ENCODE data around the gene ZNF705A. TPM values are rescaled to one million over a fixed set of nuclear protein-coding genes. Genes with fewer than 3 reads are reported as not detected.
"Not testable (repeated sequence)": the region's sequence is repeated elsewhere in the genome, so short reads cannot be mapped to it uniquely, and the experiment has no call there.

ZNF705A gene
- total RNA-seq, 1 donor, result not detected

DNA sequence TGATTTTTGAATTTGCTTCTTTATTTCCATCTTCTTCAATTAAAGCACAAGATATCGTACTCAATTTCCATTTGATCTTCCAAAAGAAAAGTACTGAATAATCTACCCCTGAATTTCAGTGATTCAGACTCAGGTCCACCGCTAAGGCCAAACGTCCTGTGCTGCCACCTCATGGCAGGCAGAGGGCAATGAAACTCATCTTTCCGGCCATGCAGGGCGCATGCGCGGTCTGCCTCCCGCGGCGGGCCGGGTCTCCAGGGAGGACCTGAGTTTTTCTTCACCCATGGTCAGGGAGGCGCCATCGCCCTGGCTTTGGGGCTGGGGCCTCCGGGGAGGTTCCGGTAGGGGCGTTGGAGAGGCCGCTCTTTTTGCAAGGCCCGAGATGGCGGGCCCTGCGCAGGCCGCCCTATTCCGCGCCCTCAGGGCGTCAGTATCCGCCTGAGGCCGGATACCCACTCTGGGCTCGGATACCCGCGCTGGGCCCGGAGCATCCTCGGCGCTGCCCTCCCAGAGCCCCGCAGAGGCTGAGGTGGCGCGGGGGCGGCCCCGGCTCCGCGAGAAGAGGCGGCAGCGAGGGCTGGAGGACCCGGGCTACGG, 23.3 kb downstream of the ZNF705A start:
- H3K4me3 ChIP-seq (ENCODE audit: low read depth, low read length), result peak overlapping the region; percentile 63
- TF ChIP-seq, protein P1, sequence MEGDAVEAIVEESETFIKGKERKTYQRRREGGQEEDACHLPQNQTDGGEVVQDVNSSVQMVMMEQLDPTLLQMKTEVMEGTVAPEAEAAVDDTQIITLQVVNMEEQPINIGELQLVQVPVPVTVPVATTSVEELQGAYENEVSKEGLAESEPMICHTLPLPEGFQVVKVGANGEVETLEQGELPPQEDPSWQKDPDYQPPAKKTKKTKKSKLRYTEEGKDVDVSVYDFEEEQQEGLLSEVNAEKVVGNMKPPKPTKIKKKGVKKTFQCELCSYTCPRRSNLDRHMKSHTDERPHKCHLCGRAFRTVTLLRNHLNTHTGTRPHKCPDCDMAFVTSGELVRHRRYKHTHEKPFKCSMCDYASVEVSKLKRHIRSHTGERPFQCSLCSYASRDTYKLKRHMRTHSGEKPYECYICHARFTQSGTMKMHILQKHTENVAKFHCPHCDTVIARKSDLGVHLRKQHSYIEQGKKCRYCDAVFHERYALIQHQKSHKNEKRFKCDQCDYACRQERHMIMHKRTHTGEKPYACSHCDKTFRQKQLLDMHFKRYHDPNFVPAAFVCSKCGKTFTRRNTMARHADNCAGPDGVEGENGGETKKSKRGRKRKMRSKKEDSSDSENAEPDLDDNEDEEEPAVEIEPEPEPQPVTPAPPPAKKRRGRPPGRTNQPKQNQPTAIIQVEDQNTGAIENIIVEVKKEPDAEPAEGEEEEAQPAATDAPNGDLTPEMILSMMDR (IDR thresholded peaks at IDR 0.05; ENCODE audit: insufficient read depth, low read depth, low read length), result peak; percentile 59
- peak; percentile 52 for DNase-seq (ENCODE audit: low read depth)

DNA sequence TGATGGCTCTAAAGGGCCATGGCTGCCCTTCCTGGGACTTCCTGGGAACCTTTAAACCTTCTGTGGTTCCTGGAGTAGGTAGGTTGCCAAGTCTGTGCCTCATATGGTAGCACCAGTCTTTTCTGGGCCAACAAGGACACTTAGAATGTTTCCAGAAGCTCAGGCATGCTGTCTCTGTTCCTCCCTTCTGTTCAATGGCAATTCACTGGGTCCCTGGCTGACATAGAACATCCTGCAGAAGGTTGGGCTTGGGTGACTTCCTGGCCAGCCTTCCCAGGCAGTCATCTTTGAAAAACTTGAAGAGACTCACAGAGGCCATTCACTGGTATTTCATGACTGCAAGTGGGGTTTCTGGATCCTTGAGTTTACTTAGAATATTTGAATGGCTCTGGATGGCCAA, 24.5 kb downstream of the ZNF705A start:
- DNase-seq (ENCODE audit: low read depth); H3K4me3 ChIP-seq (ENCODE audit: low read depth, low read length): not testable (repeated sequence)

DNA sequence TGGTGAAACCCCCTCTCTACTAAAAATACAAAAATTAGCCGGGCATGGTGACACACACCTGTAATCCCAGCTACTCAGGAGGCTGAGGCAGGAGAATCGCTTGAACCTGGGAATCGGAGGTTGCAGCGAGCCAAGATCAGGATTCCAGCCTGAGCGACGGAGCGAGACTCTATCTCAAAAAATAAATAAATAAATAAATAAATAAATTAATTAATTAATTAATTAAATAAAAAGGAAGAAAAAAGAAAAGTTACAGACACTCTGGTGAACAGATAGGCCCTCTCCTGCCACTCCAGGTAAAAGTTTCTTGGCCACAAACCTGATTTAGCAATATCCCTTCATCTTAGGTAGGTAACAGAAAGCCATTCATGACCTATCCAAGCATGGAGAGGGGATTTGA, 26.1 kb downstream of the ZNF705A start:
- DNase-seq (ENCODE audit: low read depth); H3K4me3 ChIP-seq (ENCODE audit: low read depth, low read length): not testable (repeated sequence)

DNA sequence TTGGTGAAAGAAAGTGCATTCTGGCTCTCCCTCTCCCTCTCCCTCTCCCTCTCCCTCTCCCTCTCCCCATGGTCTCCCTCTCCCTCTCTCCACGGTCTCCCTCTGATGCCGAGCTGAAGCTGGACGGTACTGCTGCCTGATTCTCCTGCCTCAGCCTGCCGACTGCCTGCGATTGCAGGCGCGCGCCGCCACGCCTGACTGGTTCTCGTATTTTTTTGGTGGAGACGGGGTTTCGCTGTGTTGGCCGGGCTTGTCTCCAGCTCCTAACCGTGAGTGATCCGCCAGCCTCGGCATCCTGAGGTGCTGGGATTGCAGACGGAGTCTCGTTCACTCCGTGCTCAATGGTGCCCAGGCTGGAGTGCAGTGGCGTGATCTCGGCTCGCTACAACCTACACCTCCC, 26.5 kb downstream of the ZNF705A start:
- H3K4me3 ChIP-seq (ENCODE audit: low read depth, low read length); DNase-seq (ENCODE audit: low read depth): not testable (repeated sequence)

DNA sequence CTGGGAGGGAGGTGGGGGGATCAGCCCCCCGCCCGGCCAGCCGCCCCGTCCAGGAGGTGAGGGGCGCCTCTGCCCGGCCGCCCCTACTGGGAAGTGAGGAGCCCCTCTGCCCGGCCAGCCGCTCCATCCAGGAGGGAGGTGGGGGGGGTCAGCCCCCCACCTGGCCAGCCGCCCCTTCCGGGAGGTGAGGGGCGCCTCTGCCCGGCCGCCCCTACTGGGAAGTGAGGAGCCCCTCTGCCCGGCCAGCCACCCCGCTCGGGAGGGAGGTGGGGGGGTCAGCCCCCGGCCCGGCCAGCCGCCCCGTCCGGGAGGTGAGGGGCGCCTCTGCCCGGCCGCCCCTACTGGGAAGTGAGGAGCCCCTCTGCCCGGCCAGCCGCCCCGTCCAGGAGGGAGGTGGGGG, 27.4 kb downstream of the ZNF705A start:
- not testable (repeated sequence) for DNase-seq (ENCODE audit: low read depth); H3K4me3 ChIP-seq (ENCODE audit: low read depth, low read length)

DNA sequence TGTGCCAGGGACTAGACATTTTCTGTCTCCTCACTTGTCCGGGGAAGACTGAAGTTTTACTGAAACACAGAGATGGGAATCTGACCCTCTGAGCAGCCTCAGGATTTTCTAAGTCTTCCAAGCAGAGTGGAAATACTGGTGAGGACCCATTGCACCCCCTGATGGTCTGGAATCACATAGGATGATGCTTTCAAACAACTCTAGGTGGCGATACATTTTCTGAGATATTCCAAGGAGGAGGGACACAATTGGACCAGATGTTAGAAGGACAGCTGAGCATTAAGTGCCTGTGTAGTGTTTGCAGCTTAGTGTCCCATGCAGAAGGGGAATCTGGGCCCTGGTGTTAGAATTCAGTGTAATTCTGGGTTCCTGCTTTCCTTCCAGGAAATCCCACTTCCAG, 31.3 kb downstream of the ZNF705A start:
- DNase-seq (ENCODE audit: low read depth); H3K4me3 ChIP-seq (ENCODE audit: low read depth, low read length): not testable (repeated sequence)

DNA sequence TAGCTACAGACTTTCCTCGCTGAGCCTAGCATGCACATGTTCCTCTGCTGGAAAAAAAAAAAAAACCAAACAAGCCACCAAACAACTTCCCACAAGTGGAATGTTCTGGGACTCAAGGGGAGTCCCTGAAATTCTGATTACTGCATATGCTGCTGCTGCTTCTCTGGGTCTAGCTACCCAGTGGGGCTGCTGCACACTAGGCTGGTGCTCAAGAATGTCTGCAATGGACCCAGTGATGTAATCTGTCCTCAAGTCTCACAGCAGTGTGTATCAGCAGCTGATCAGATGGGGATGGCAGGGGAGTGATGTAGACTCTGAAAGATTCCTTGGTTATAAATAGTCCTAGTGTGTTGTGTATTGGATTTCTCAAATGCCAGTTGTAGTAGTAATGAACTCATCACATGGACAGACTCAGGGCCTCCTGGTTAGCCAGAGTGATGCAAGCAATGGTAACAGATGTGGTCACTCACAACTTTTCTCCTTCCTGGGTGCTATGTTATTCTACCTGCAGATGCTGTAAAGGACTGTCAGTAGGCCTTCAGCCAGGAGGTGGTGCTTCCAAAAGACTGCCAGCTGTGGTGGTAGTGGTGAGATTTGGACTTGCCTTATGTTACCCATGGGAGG, 41.0 kb downstream of the ZNF705A start:
- not testable (repeated sequence) for H3K4me3 ChIP-seq (ENCODE audit: low read depth, low read length)
- DNase-seq (ENCODE audit: low read depth), result peak; percentile 63

DNA sequence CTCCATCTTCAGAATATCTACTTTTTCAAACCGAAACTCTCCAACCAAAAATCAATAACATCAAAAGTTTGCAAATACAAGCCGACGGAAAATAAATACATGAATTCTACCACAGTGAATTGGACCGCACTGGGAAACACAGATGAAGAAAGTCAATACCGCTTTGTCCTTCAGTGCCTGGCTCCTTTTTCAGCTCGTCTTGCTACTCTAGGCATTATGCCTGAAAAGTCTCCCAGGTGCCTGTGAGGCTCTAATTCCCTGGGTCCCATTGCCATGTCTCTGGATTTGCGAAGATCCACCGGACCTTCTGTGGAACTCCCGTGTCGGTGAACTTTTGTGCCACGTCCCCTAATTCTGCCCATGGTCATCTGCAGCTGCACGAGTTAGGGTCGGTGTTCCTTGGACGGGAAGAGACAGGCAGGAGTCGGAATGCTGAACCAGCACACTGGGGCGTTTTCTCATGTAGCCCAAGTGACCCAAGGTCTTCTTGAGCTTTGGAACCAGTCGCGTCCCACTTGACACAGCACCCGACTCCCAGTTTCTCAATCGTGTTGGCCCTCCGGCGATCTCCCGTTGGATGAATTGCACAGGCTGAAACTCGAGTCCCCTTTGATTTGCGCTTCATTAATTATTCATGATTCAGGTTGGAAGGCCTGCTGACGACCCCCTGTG, 62.0 kb downstream of the ZNF705A start:
- DNase-seq (ENCODE audit: low read depth), result not testable (repeated sequence)

DNA sequence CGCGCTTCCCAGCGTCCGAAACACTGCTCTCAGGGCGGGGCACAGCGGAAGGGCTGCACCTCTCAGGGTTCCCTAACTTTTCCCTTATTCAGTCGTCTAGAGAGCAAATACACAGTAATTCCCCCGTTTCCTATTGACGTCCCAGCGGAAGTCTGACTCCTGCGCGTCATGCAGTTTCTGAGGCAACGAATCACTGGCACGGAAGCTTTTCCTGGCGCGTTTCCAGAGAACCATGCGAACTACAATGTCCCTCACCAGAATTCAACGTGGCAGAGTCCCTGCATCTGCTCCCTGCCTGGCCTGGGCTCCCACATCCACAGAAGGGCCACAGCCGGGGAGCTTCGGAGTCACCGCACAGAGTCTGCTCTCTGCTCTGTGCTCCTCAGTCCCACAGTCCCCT, 64.6 kb downstream of the ZNF705A start:
- DNase-seq (ENCODE audit: low read depth); H3K4me3 ChIP-seq (ENCODE audit: low read depth, low read length): not testable (repeated sequence)

More for the DNA sequence above, 62.0 kb downstream of the ZNF705A start:
- not testable (repeated sequence) for H3K4me3 ChIP-seq (ENCODE audit: low read depth, low read length)

DNA sequence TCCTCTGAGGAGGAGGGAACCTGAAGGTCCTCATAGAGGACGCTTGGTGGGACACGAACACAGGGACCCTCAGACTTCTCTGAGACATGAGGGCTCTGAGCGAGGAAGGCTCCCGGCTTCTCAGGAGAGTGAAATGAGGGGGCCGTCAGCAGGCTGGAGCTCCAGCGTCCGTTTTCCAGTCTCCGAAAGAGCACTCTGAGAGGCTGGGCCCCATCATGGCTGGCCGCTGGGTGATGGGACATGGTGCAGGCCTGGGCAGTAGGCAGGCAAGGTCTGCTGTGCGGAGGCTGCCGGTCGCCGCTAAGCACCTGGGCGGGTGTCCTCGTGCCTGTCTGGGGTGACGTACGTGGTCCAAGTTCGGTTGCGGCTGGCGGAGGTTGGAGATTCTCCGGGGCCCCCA, 65.0 kb downstream of the ZNF705A start:
- not testable (repeated sequence) for DNase-seq (ENCODE audit: low read depth); H3K4me3 ChIP-seq (ENCODE audit: low read depth, low read length)

DNA sequence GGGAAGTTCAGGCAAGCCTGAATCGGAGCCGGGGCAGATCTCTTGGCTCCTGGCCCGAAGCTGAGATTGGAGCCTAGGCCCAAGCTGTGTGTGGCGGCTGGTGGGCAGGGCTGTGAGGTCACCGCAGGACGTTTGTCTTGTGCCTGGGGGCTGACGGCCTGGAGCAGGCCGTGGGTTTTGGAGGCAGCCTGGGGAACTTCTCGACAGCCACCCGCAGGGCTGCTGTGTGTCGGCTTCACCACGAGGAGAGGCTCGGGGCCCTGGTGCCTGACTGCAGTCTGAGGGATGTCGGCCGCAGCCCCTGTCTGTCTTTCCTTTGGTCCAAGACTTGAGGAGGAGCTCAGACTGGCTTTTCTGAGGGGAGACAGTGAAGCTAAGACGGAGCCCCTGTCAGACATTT, 65.5 kb downstream of the ZNF705A start:
- H3K4me3 ChIP-seq (ENCODE audit: low read depth, low read length); DNase-seq (ENCODE audit: low read depth): not testable (repeated sequence)

DNA sequence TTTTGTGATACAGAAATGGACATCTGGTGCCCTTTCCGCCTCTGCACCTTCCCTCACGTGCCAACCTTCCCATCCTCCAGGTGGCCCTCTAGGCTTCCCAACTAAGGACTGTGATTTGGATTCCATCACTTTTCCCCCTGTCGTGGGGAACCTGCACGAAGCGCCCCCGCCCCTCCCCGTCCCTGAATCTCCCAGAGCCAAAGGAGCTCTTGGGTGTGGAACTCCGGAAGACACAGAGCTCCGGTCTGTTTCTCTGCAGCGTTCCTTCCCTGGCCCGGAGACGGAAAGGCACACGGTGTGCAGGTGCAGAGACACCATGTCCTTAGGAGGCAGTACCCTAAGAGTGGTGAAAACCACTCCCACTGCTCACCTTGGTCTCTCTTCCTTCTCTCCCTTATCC, 66.8 kb downstream of the ZNF705A start:
- DNase-seq (ENCODE audit: low read depth); H3K4me3 ChIP-seq (ENCODE audit: low read depth, low read length): not testable (repeated sequence)

DNA sequence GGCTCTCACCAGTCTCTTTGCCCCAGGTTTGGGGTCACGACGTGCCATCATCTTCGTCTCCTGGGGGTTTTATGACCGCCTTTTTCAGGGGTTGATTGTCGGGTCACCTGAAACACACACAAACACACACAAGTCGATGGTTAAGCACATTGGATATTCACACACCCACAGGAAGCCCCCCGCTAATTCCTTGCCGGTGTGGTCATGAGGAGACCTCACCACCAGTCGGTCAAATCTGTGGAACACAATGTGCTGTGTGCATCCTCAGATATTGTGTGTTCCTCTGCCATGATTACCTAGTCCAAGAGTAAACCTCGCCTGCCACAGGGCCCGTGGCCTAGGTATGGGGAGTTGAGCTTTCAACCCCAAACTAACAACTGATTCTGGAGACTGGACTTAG, 68.0 kb downstream of the ZNF705A start:
- DNase-seq (ENCODE audit: low read depth); H3K4me3 ChIP-seq (ENCODE audit: low read depth, low read length): not testable (repeated sequence)

DNA sequence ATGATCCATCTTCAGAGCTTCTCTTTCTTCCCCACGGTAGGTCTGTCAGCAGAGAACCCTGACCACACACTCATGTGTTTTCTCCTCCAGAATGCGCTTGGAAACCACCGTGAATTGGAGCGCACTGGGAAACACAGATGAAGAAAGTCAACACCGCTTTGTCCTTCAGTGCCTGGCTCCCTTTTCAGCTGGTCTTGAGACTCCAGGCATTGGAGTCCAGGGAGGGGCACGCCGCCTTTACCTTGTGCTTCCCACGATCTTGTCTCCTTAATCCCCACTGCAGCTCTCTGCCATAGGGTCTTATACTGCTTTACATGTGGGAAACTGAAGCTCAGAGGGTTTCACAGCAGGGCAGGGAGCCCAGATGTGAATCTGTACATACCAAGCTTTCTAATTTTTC, 69.5 kb downstream of the ZNF705A start:
- TF ChIP-seq, protein P1 (IDR thresholded peaks at IDR 0.05; ENCODE audit: insufficient read depth, low read depth, low read length), result no peak
- no peak overlapping the region for H3K4me3 ChIP-seq (ENCODE audit: low read depth, low read length)
- DNase-seq (ENCODE audit: low read depth), result no peak

DNA sequence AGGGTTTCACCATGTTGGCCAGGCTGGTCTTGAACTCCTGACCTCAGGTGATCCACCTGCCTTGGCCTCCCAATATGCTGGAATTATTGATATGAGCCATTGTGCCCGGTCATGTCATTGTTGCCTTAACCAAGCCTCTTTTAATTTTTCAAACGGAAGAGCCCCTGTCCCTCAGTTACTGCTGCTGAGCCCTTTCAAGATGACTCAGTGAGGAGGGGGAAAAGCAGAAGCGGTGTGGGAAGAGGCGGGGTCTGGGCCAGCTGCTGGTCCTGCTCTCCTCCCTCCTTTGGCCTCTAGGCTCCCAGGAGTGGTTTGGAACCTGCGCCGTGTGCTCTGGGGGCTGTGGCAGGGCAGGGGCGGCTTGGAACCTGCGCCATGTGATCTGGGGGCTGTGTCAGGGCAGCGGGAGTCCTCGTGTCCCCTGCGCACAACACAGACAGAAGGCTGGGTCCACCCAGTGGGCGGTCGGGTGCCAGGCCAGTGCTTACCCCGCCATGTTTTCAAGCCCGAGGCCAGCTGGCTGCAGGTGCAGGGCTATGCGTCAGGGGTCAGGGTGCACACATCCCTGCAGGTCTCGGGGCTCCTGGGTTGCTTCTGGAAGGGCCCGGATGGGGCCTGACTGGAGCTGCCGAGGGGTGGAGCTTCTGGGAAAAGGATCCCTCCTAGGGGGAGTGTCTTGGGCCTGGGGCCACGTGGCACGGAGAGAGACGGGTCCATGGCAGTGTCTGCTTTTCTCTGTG, 70.3 kb downstream of the ZNF705A start, which contains the start of gene FAM90A1:
Gene FAM90A1 (minus strand): TSS at position 627 of the 740 bp plus-strand sequence. CDS start 2,786 bp downstream, outside the sequence.
- peak within 1 kb of the TSS; percentile 51 for H3K4me3 ChIP-seq (ENCODE audit: low read depth, low read length)
- DNase-seq (ENCODE audit: low read depth), result not testable (repeated sequence)

DNA sequence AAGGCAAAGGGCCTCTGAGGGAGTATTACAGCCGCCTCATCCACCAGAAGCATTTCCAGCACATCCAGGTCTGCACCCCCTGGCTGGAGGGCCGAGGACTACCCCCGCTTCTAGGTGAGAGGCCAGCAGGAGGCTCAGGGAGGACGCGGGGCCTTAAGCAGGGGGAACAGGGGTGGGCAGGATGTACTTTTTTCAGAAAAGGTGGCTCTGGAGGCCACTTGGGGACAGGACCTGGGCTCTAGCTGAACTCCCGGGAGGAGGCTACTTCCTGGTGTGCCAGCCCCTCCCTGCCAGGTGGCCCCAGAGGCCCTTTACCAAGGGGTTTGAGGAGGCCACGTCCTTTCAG, 70.9 kb downstream of the ZNF705A start:
- peak overlapping the region; percentile 51 for H3K4me3 ChIP-seq (ENCODE audit: low read depth, low read length)

More for the DNA sequence above, 70.9 kb downstream of the ZNF705A start:
- not testable (repeated sequence) for DNase-seq (ENCODE audit: low read depth)

All from fibroblast of villous mesenchyme (primary cell).